HG03097 (cell line): ENCODE results near the gene HDC.

ENCODE experiments used
- ATAC-seq: cut with Tn5 transposase; IDR thresholded peaks from one replicate; pipeline ENCODE4 v1.9.1; 2021; ENCODE audit not compliant: unreplicated experiment, low FRiP score

Gene HDC

DNA sequence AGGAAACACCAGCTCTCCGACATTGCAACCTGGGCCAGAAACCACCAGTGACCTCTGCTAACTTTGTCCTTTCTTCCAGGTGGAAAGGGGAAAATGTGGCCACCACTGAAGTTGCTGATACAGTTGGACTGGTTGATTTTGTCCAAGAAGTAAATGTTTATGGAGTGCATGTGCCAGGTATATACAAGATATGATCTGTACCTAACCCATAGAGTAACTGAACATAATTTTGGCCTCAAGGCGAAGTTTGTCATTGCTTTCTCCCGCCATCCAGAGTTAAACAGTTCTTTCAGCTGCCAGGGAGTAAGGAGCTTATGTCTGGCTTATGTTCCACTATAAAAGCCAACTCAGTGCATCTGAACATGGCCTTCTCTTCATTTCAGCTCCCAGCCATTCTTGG, 36.7 kb downstream of the HDC start:
- ATAC-seq, result no peak

DNA sequence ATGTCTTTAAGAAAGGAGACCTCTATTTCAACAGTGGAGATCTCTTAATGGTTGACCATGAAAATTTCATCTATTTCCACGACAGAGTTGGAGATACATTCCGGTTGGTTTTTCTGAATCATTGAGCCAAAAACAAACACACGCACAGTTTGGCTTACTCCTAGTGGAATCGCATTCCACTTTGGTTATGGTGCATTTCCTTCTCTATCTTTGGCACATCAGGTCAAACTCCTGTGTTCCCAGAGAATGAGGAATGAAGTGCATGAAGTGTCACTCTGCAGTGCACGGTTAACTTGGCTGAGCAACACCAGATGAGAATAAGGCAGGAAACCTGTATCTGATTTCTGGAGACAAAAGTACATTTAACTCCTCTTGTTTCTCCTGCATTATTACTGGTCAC, 38.5 kb downstream of the HDC start:
- no peak for ATAC-seq

GRCh38 chr15:50225938-50226337, 39.6 kb downstream of the HDC start:
- ATAC-seq, result no peak

DNA sequence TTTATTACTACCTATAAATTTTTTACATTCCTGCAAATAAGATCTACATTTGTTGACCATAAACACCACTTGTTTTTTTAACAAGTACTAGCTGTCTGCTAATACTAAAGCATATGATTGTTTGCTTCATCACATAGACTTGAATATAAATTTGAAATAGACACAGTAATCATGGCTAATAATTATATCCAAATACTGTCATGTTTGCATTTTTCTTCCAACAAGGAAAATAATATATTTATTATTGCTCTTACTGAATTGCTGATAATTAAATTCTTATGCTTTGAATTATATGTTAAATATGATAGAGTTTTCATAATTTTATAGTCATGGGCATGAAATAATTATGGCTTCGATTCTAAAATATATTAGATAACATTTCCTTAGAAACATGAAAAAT, 40.5 kb downstream of the HDC start:
- ATAC-seq, result no peak

GRCh38 chr15:50224606-50225005, 40.9 kb downstream of the HDC start:
- no peak for ATAC-seq

DNA sequence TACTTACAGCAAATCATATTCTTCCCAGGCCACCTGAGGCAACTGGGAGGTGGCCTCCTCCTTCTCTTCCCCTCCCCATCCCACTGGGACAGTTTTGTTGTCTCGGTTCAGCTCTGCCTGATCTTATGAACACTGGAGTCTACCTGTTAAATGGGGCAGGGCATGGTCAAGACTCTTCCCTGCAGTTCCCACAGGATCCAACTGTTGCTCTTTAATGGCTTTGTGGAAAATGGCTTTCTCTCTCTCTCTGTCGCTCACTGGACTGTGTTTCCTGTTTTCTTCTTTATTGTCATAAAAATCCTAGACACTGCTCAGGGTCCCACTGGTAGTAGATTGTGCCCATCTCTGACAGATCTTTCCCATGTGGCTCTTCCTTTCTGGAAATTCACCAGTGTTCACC, 43.3 kb downstream of the HDC start:
- no peak for ATAC-seq

- ATAC-seq, result no peak
These were observed 45.7 kb downstream of the HDC start for GRCh38 chr15:50219820-50220219.

- ATAC-seq, result no peak
These were observed 46.8 kb downstream of the HDC start for GRCh38 chr15:50218691-50219090.

DNA sequence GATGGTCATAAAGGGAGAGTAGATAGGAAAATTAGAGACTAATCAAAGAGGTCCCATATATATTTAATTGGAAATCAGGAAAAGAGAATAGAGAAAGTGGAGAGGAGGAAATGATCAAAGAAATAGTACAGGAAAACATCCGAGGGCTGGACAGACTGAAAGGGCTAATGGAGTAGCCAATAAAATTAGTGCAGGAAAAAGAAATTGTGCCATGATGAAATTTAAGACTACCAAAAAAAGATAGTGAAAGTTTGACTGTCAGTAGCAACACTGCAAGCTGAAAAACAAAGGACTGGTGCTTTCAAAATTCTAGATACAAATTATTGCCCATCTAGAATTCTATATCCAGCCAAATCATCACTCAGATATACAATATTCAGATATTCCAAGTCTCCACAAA, 47.2 kb downstream of the HDC start:
- ATAC-seq, result no peak

DNA sequence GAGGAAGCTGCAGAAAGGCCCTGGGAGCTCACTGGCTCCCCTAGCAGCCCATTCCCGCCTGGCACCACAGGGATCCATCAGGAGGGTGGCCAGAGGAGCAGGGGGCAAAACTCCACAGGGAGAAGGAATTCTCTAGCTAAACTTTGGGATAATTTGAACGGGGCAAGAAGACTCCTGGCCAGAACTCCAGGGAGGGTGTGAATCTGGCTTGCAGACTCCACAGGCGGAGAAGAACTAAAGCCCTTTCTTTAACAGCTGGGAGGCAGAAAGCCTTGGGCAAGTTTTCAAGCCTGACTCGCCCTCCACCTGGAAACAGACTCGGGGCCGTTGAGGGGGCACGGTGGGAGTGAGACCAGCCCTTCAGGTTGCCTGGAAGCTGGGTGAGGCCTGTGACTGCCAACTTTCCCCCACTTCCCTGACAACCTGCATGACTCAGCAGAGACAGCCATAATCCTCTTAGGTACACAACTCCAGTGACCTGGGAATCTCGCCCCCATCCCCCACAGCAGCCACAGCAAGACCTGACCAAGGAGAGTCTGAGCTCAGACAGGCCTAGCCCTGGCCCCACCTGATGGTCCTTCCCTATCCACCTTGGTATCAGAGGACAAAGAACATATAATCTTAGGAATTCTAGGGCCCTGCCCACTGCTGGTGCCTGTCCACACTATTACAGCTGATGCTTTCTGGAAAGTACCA, 54.9 kb downstream of the HDC start:
- no peak for ATAC-seq

- no peak for ATAC-seq
These were observed 55.7 kb downstream of the HDC start for GRCh38 chr15:50209809-50210208.

DNA sequence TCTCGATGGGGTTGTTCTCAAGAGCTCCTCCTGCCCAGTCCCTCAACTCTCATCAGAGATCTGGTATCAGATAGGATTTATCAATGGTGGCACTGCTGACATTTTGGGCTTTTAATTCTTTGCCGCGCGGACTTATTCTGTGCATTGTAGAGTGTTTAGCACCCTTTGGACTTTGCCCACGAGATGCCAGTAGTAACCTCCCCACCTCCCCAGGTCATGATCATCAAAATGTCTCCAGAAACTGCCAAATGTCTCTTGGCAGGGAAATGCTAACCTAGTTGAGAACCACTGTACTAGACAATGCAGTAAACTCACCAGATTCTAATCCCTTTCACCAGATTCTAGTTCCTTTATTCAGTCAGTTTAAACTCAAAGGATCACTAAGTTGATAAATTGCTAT, 59.5 kb downstream of the HDC start:
- ATAC-seq, result no peak

DNA sequence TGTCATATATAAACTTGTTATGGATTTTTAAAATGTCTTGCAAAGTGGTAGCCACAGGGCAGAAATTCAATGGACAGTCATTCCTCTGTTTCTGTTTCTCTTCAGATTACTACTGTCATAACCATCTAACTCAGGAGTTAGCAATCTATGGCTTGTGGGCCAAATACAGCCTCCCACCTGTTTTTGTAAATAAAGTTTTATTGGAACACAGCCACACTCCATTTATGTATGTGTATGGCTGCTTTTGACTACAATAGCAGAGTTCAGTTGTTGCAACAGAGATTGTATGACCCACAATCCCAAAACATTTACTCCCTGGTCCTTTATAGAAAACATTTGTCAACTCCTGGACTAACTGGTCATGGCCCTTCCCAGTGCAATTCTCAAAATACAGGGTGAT, 63.5 kb downstream of the HDC start:
- no peak for ATAC-seq

DNA sequence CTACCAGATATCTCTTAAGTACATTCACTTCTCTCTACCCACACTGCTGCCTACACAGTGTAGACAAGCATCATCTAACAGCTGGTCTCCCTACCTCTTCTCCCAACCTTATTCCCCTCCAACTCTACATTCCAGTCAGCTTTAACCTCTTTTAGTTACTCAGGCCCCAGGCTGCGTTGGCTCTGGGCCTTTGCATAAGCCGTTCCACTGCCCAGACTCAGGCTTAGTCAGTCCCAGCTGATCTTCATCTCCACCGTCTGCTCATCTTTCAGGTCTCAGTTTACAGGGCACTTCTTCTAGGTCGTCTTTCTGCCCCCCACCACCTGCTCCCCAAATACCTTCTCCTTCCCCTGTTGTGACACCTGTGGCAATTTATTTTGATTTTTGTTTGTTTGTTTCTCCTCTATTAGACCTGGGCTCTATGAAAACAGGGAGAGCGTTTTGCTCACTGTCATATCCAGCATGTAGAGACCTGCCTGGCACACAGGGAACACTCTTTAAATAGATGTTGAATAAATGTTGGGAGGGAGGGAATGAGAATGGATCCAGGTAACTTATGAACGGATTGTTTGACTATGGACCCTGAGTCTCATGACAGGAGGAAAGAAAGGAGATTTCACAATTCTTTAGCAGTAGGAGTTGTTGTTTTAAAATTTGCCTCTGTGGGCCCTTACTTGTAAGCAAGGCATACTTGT, 72.5 kb downstream of the HDC start:
- ATAC-seq, result no peak

DNA sequence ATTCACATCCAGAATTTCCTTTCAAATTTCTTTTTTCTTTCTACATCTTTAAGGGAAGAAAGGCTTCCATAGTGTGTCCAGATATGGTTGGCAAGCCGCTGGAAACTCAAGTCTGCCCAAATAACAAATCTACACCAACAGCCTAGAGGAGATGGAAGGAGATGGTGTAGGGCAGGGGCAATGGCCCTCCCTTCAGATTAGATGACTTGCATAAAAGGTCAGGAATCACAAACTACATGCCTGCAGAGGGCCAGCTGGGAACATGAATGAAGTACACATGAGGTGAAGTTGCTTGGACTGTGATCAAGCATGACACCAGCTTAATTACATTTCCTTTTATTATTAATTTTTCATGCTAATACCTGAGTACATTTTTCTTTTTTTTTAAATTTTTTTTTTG, 73.4 kb downstream of the HDC start:
- no peak for ATAC-seq
